Naive thymus-derived CD4-positive, alpha-beta T cell (primary cell): ENCODE results near the gene SCAPER. TPM values are rescaled to one million over a fixed set of nuclear protein-coding genes. Genes with fewer than 3 reads are reported as not detected.

ENCODE experiments used
- ATAC-seq: fragments of 150-1000 bp; cut with Tn5 transposase; 2 replicates; pipeline ENCODE4 v1.10.0; 2021; ENCODE audit warnings: mild to moderate bottlenecking, moderate library complexity
- CTCF ChIA-PET: fragments of 350-600 bp; sonication (Branson Sonifier 250); formaldehyde crosslinking; loops from one replicate; lab custom pipeline; 2021; ENCODE audit warnings: antibody characterized with exemption; lab: Charles Lee
- POLR2A ChIA-PET: fragments of 350-600 bp; sonication (Branson Sonifier 250); formaldehyde crosslinking; loops from one replicate; lab custom pipeline; 2021; ENCODE audit warnings: antibody characterized with exemption, inconsistent platforms; lab: Charles Lee
- DNase-seq, 9 donors: peaks; one replicate each; pipeline versions ENCODE4 v3.0.0 to v3.0.0-alpha.2; 2020 to 2022; ENCODE audit warnings: mixed read lengths in 1 of 9
- H3K27ac ChIP-seq: one replicate; pipeline ENCODE4 v1.7.0; 2013; ENCODE audit warnings: mild to moderate bottlenecking, low read depth, low read length, moderate library complexity
- H3K27me3 ChIP-seq, 2 donors: one replicate each; pipeline ENCODE4 v1.7.0; 2013; ENCODE audit warnings: low read length in 2 of 2, mild to moderate bottlenecking in 2 of 2, moderate library complexity in 2 of 2; ENCODE audit not compliant: control insufficient read depth in 2 of 2, insufficient read depth in 2 of 2
- H3K36me3 ChIP-seq, 3 experiments: 1 replicate in 2 of 3; 2 replicates in 1 of 3; pipeline ENCODE4 v1.7.0; 2013; ENCODE audit warnings: low read length in 3 of 3, mild to moderate bottlenecking in 3 of 3, moderate library complexity in 1 of 3; ENCODE audit not compliant: insufficient read depth in 3 of 3, control insufficient read depth in 2 of 3
- H3K4me1 ChIP-seq, 2 donors: one replicate each; pipeline ENCODE4 v1.7.0; 2013; ENCODE audit warnings: low read length in 2 of 2, mild to moderate bottlenecking in 2 of 2, moderate library complexity in 1 of 2; ENCODE audit not compliant: control insufficient read depth in 2 of 2, insufficient read depth in 2 of 2
- H3K4me3 ChIP-seq: 2 replicates; pipeline ENCODE4 v1.7.0; 2013; ENCODE audit warnings: mild to moderate bottlenecking, low read length
- H3K9me3 ChIP-seq, 3 experiments: 1 replicate in 2 of 3; 2 replicates in 1 of 3; pipeline ENCODE4 v1.7.0; 2013; ENCODE audit warnings: low read length in 3 of 3; ENCODE audit not compliant: control insufficient read depth in 2 of 3
- H3K27ac Mint-ChIP-seq, 9 donors: one replicate each; pipeline ENCODE4 v1.8.0; 2020 to 2022; ENCODE audit warnings: mixed read lengths in 9 of 9, mild to moderate bottlenecking in 8 of 9, moderate library complexity in 5 of 9, inconsistent platforms in 2 of 9
- H3K27me3 Mint-ChIP-seq, 5 donors: one replicate each; pipeline ENCODE4 v1.8.0; 2021 to 2022; ENCODE audit warnings: mixed read lengths in 5 of 5, mild to moderate bottlenecking in 1 of 5
- H3K36me3 Mint-ChIP-seq, 5 donors: one replicate each; pipeline ENCODE4 v1.8.0; 2020 to 2022; ENCODE audit warnings: mixed read lengths in 5 of 5, mild to moderate bottlenecking in 3 of 5, inconsistent platforms in 1 of 5
- H3K4me1 Mint-ChIP-seq, 7 donors: one replicate each; pipeline ENCODE4 v1.8.0; 2020 to 2022; ENCODE audit warnings: mixed read lengths in 7 of 7, mild to moderate bottlenecking in 3 of 7, inconsistent platforms in 1 of 7
- H3K4me3 Mint-ChIP-seq, 10 donors: one replicate each; pipeline ENCODE4 v1.8.0; 2020 to 2022; ENCODE audit warnings: mild to moderate bottlenecking in 10 of 10, mixed read lengths in 10 of 10, moderate library complexity in 6 of 10, inconsistent platforms in 2 of 10
- H3K9me3 Mint-ChIP-seq, 11 donors: one replicate each; pipeline ENCODE4 v1.8.0; 2020 to 2022; ENCODE audit warnings: mixed read lengths in 11 of 11, mild to moderate bottlenecking in 4 of 11, inconsistent platforms in 1 of 11, moderate library complexity in 1 of 11
- intact Hi-C, 2 donors: fragments of 100-400 bp; cut with micrococcal nuclease; formaldehyde crosslinking; loops; one replicate each; pipeline ENCODE4 v1.15.1; 2023
- polyA plus RNA-seq, 2 donors: library from polyadenylated mRNA; unstranded; fragments of 300-500 nt; fragmentation: Illumina TruSeq; gene quantifications; one replicate each; pipeline ENCODE4 v1.2.3, GENCODE V29; 2021
- total RNA-seq, 6 experiments: library from RNA in 5 of 6; stranded (reverse) in 5 of 6; gene quantifications; 1 replicate in 5 of 6; 2 replicates in 1 of 6; pipeline ENCODE4 v1.2.3 and lab custom pipeline; 2021 to 2026

Gene SCAPER
- total RNA-seq: 10 to 100 TPM; 25.1 to 56.9 (median 54.7) TPM
- polyA plus RNA-seq: 10 to 100 TPM; 22.6 to 31.1 TPM
- 88.3 reads per million, percentile 82 among the genes with 10 or more reads in this experiment for total RNA-seq (lab: John Stamatoyannopoulos, UW)

- H3K36me3 ChIP-seq: peaks cover 0 to 5% (median 0%) of the 10 kb centered on the region in 3 experiments
- POLR2A ChIA-PET: interaction anchor here (0.6 to 3.3 kb wide), 6 partner anchors 9 to 93 kb away, joined by 3 to 28 read pairs (median 4); partner anchors contain the start of genes PSTPIP1 and RCN2
- ATAC-seq (peak; percentile 95), DNase-seq (peak; percentile 84 to 94 (median 90))
- intact Hi-C loops: loop anchor here (1.0 to 10.0 kb wide), 7 partner anchors 26 to 1060 kb away; partner anchors contain the start of genes RCN2 (in 2 of the 2), HMG20A (in 1 of the 2), PEAK1 (in 1 of the 2) and PSTPIP1 (in 1 of the 2)
- H3K27me3 ChIP-seq: no peaks in the 10 kb centered on the region
- H3K9me3 Mint-ChIP-seq: peaks cover 0 to 3% (median 0%) of the 10 kb centered on the region in 11 donors
- CTCF ChIA-PET: interaction anchor here (0.7 kb wide), 1 partner anchor 589 kb away, joined by 3 read pairs; no protein-coding TSS in a partner anchor
- H3K4me3 ChIP-seq: peak within 1 kb of the TSS; percentile 64
- peak within 1 kb of the TSS; percentile 84 for H3K27ac ChIP-seq
- H3K9me3 ChIP-seq: no peaks in the 10 kb centered on the region
- H3K36me3 Mint-ChIP-seq: peaks cover 0 to 5% (median 4%) of the 10 kb centered on the region in 5 donors
- H3K4me1 Mint-ChIP-seq: peaks cover 18 to 43% (median 36%) of the 10 kb centered on the region in 7 donors
- peak within 1 kb of the TSS; percentile 93 to 99 (median 97) for H3K27ac Mint-ChIP-seq
- no peaks in the 10 kb centered on the region for H3K27me3 Mint-ChIP-seq
- peaks cover 8 to 26% of the 10 kb centered on the region in 2 donors for H3K4me1 ChIP-seq
- peak within 1 kb of the TSS; percentile 86 to 96 (median 94) for H3K4me3 Mint-ChIP-seq
Observed at GRCh38 chr15:76905013-76905839, at the start of gene SCAPER. SCAPER (minus strand) TSS chr15:76905340; CDS start chr15:76883817, 21,523 bp downstream.

GRCh38 chr15:76954744-76955143, 49.6 kb upstream of the SCAPER start:
- Histone ChIP-seq H3K4me1 (no peaks in the 10 kb centered on the region), H3K36me3 (peaks cover 0 to 5% (median 0%) of the 10 kb centered on the region in 3 experiments), H3K4me3 (no peak overlapping the region), H3K9me3 (no peaks in the 10 kb centered on the region), H3K27ac (no peak overlapping the region), H3K27me3 (no peaks in the 10 kb centered on the region)
- ChIA-PET CTCF (interaction anchor here (0.7 to 1.2 kb wide), 2 partner anchors 19 to 505 kb away, joined by 3 to 5 read pairs; no protein-coding TSS in a partner anchor), POLR2A (no interaction called here)
- no peaks in the 10 kb centered on the region for H3K9me3 Mint-ChIP-seq
- H3K4me1 Mint-ChIP-seq: peaks cover 0 to 9% (median 7%) of the 10 kb centered on the region in 7 donors
- H3K27ac Mint-ChIP-seq: peak overlapping the region in 1 of 9 donors; percentile 36
- ATAC-seq: no peak
- H3K27me3 Mint-ChIP-seq: peaks cover 0 to 6% (median 0%) of the 10 kb centered on the region in 5 donors
- peaks cover 0 to 10% (median 4%) of the 10 kb centered on the region in 5 donors for H3K36me3 Mint-ChIP-seq
- DNase-seq: no peak
- intact Hi-C loops: no loop called here
- no peak overlapping the region for H3K4me3 Mint-ChIP-seq

GRCh38 chr15:76953913-76954312, 48.8 kb upstream of the SCAPER start:
- H3K27ac Mint-ChIP-seq: no peak overlapping the region
- Histone ChIP-seq H3K27ac (no peak overlapping the region), H3K9me3 (no peaks in the 10 kb centered on the region), H3K4me1 (no peaks in the 10 kb centered on the region), H3K36me3 (peaks cover 0 to 5% (median under 1%) of the 10 kb centered on the region in 3 experiments), H3K4me3 (no peak overlapping the region), H3K27me3 (no peaks in the 10 kb centered on the region)
- POLR2A ChIA-PET: no interaction called here
- ATAC-seq (no peak), DNase-seq (no peak)
- H3K4me3 Mint-ChIP-seq: no peak overlapping the region
- H3K36me3 Mint-ChIP-seq: peaks cover 0 to 10% (median 4%) of the 10 kb centered on the region in 5 donors
- H3K4me1 Mint-ChIP-seq: peaks cover 0 to 9% (median 7%) of the 10 kb centered on the region in 7 donors
- CTCF ChIA-PET: interaction anchor here (0.7 kb wide), 1 partner anchor 504 kb away, joined by 3 read pairs; no protein-coding TSS in a partner anchor
- peaks cover 0 to 6% (median 0%) of the 10 kb centered on the region in 5 donors for H3K27me3 Mint-ChIP-seq
- intact Hi-C loops: no loop called here
- no peaks in the 10 kb centered on the region for H3K9me3 Mint-ChIP-seq

GRCh38 chr15:76951220-76951619, 46.1 kb upstream of the SCAPER start:
- Histone ChIP-seq H3K9me3 (no peaks in the 10 kb centered on the region), H3K27me3 (no peaks in the 10 kb centered on the region), H3K27ac (no peak overlapping the region), H3K36me3 (peaks cover 0 to 10% (median 8%) of the 10 kb centered on the region in 3 experiments), H3K4me1 (no peaks in the 10 kb centered on the region), H3K4me3 (no peak overlapping the region)
- peaks cover 3 to 26% (median 20%) of the 10 kb centered on the region in 5 donors for H3K36me3 Mint-ChIP-seq
- POLR2A ChIA-PET: interaction anchor here (0.6 to 0.7 kb wide), 2 partner anchors 26 to 193 kb away, joined by 3 to 6 read pairs; no protein-coding TSS in a partner anchor
- peak overlapping the region in 6 of 9 donors; percentile 32 to 75 (median 38) for H3K27ac Mint-ChIP-seq
- CTCF ChIA-PET: no interaction called here
- no peak overlapping the region for H3K4me3 Mint-ChIP-seq
- peaks cover 0 to 2% (median 0%) of the 10 kb centered on the region in 5 donors for H3K27me3 Mint-ChIP-seq
- no peaks in the 10 kb centered on the region for H3K9me3 Mint-ChIP-seq
- intact Hi-C loops: no loop called here
- H3K4me1 Mint-ChIP-seq: peaks cover 3 to 15% (median 12%) of the 10 kb centered on the region in 7 donors
- no peak for ATAC-seq
- DNase-seq: no peak

- Mint-ChIP-seq H3K27me3 (no peaks in the 10 kb centered on the region), H3K4me1 (peaks cover 3 to 24% (median 16%) of the 10 kb centered on the region in 7 donors), H3K4me3 (no peak overlapping the region), H3K27ac (peak overlapping the region in 4 of 9 donors; percentile 16 to 63 (median 22)), H3K36me3 (peaks cover 12 to 50% (median 39%) of the 10 kb centered on the region in 5 donors), H3K9me3 (peaks cover 0 to 3% (median 0%) of the 10 kb centered on the region in 11 donors)
- ChIA-PET POLR2A (interaction anchor here (0.7 to 2.7 kb wide), 2 partner anchors 47 to 124 kb away, joined by 3 to 8 read pairs; partner anchors contain the start of genes PSTPIP1 and TSPAN3), CTCF (interaction anchor here (0.6 kb wide), 1 partner anchor 1058 kb away, joined by 3 read pairs; no protein-coding TSS in a partner anchor)
- intact Hi-C loops: loop anchor here in 1 of 2 donors (5.0 kb wide), 1 partner anchor 45 kb away; no protein-coding TSS in a partner anchor
- ATAC-seq (no peak), DNase-seq (no peak)
- Histone ChIP-seq H3K36me3 (peaks cover 3 to 17% (median 8%) of the 10 kb centered on the region in 3 experiments), H3K4me1 (no peaks in the 10 kb centered on the region), H3K9me3 (no peaks in the 10 kb centered on the region), H3K27ac (no peak overlapping the region), H3K27me3 (no peaks in the 10 kb centered on the region), H3K4me3 (no peak overlapping the region)
Observed at GRCh38 chr15:76947454-76947853, 42.3 kb upstream of the SCAPER start.
